Measurements from ENCODE around the gene CPLX1.
"Not testable (repeated sequence)": the region's sequence is repeated elsewhere in the genome, so short reads cannot be mapped to it uniquely, and the experiment has no call there.

Gene CPLX1

GRCh38 chr4:820230-821172 lies 5.4 kb downstream of the CPLX1 start:
- no peak for DNase-seq (ENCODE audit: low read depth in 2 of 2)

GRCh38 chr4:819401-820229 lies 6.3 kb downstream of the CPLX1 start:
- DNase-seq (ENCODE audit: low read depth in 2 of 2): no peak

- no peak for DNase-seq (ENCODE audit: low read depth in 2 of 2)
Observed at GRCh38 chr4:818106-818921, 7.6 kb downstream of the CPLX1 start.

GRCh38 chr4:815464-816146 lies 10.3 kb downstream of the CPLX1 start:
- DNase-seq (ENCODE audit: low read depth in 2 of 2): no peak

- no peak for DNase-seq (ENCODE audit: low read depth in 2 of 2)
Observed at GRCh38 chr4:814312-814850, 11.5 kb downstream of the CPLX1 start.

- no peak for DNase-seq (ENCODE audit: low read depth in 2 of 2)
Observed at GRCh38 chr4:813900-814299, 12.0 kb downstream of the CPLX1 start.

GRCh38 chr4:808860-809570 lies 16.9 kb downstream of the CPLX1 start:
- DNase-seq (ENCODE audit: low read depth in 2 of 2): no peak

- no peak for DNase-seq (ENCODE audit: low read depth in 2 of 2)
Observed at GRCh38 chr4:807792-808191, 18.1 kb downstream of the CPLX1 start.

GRCh38 chr4:806979-807378 lies 18.9 kb downstream of the CPLX1 start:
- DNase-seq (ENCODE audit: low read depth in 2 of 2): not testable (repeated sequence)

- DNase-seq (ENCODE audit: low read depth in 2 of 2): no peak
Observed at GRCh38 chr4:804804-805203, 21.1 kb downstream of the CPLX1 start.

GRCh38 chr4:803884-804283 lies 22.0 kb downstream of the CPLX1 start:
- DNase-seq (ENCODE audit: low read depth in 2 of 2): no peak

GRCh38 chr4:801436-802124 lies 24.3 kb downstream of the CPLX1 start:
- DNase-seq (ENCODE audit: low read depth in 2 of 2): no peak

- DNase-seq (ENCODE audit: low read depth in 2 of 2): no peak
Observed at GRCh38 chr4:797066-797465, 28.9 kb downstream of the CPLX1 start.

GRCh38 chr4:796206-796605 lies 29.7 kb downstream of the CPLX1 start:
- DNase-seq (ENCODE audit: low read depth in 2 of 2): no peak

- no peak for DNase-seq (ENCODE audit: low read depth in 2 of 2)
Observed at GRCh38 chr4:795726-796119, 30.2 kb downstream of the CPLX1 start.

GRCh38 chr4:794900-795725 lies 30.8 kb downstream of the CPLX1 start:
- no peak for DNase-seq (ENCODE audit: low read depth in 2 of 2)

GRCh38 chr4:793941-794621 lies 31.8 kb downstream of the CPLX1 start:
- no peak for DNase-seq (ENCODE audit: low read depth in 2 of 2)
